Measurements from ENCODE around the gene DAPK2.
A peak's percentile ranks its signal among the peaks of the same experiment; 100 is the strongest.
"Not testable (repeated sequence)": the region's sequence is repeated elsewhere in the genome, so short reads cannot be mapped to it uniquely, and the experiment has no call there.

DAPK2 gene

DNA sequence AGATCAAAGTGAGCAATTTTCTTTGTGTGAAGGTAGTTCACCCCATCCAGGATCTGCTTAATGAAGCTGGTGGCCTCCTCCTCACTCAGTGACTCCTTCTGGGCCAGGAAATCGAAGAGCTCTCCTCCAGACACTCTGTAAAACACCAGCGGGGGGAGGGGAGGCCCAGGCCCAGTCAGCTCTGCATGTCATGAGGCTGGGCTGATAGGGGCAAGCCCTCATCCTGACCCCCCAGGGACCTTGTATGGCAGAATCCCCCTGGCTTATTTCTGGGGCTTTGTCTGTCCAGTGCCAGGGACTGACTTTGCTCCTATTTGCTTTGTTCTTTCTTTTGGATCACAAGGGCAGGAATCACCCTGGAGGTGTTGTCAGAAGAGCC lies 74.9 kb downstream of the DAPK2 start:
- H3K27ac Mint-ChIP-seq, result peak overlapping the region; percentile 98
- no peaks in the 10 kb centered on the region for H3K9me3 Mint-ChIP-seq
- peaks cover 18% of the 10 kb centered on the region for H3K36me3 Mint-ChIP-seq (ENCODE audit: low read depth)
- H3K27me3 Mint-ChIP-seq (ENCODE audit: low read depth), result no peaks in the 10 kb centered on the region
- H3K4me1 Mint-ChIP-seq (ENCODE audit: low read depth), result peaks cover 48% of the 10 kb centered on the region
- peak overlapping the region; percentile 74 for H3K4me3 Mint-ChIP-seq

DNA sequence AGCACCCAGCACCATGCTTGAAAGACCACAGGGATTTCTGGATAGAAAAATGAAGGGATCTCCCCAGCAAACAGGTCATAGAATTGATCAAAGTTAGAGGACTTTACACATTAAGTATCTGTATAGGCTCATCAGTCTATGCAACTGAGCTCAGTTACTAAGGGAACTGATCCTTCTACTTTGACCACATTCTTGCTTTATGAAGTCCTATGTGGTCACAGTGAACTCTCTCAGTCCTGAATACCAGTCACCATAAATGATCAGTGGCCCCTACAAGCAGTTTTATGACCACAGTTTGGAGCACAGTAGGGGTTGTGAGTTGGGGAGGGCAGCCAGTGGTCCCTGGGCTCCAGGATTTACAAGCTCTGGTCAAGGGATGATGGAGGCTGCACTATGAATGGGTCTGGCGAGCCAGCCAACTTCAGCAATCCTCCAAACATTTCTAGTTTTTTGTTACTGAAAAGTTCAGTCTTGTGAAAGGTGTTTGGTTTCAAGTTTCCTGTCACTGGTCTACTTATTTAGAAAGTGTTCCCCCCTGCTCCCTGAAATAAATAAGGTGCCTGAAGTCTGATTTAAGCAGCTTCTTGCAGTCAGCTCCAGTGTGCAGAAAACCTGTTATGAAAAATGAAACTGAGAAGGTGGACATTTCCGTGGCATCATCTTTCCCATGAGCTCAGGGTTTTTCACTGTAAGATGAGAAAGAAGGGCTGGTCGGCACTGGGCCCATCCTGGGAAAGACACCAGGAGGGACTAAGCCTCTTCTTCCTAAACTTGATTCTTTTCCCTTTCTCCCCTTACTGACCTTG lies 75.5 kb downstream of the DAPK2 start:
- peaks cover 23% of the 10 kb centered on the region for H3K36me3 Mint-ChIP-seq (ENCODE audit: low read depth)
- H3K4me1 Mint-ChIP-seq (ENCODE audit: low read depth), result peaks cover 48% of the 10 kb centered on the region
- peak overlapping the region; percentile 98 for H3K27ac Mint-ChIP-seq
- no peaks in the 10 kb centered on the region for H3K27me3 Mint-ChIP-seq (ENCODE audit: low read depth)
- peak overlapping the region; percentile 74 for H3K4me3 Mint-ChIP-seq
- H3K9me3 Mint-ChIP-seq, result peaks cover 4% of the 10 kb centered on the region

DNA sequence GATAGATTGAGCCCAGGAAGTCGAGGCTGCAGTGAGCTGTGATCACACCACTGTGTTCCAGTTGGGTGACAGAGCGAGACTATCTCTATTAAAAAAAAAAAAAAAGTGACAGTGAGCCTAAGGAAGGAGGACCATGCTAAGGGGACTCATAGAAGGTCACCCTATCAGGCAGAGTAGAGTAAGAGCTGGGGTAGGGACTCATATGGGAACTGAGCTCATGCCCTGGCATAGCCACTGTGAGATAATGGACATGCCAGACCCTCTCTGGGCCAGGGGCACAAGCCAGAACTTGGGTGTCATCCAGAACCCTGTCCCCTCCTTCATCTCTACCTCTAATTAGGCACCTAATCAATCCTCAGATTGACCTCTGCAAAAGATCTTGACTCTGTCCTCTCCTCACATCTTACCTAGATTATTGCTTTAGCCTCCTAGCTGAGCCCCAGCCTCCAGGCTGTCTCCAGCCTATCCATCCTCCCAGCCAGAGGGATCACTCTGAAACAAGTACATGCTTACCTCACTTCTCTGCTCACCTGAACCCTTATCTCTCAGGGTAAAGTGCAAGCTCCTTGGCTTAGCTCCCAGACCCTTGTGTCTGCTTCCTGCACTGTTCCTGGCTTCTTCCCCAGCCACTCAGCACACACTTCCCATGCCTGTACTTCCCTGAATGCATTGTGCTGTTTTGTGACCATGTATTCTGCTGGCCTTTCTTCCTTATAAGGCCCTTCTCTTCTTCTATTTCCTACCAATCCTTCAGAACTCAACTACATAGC lies 76.4 kb downstream of the DAPK2 start:
- Mint-ChIP-seq H3K4me3 (peak overlapping the region; percentile 43), H3K4me1 (ENCODE audit: low read depth) (peaks cover 48% of the 10 kb centered on the region), H3K36me3 (ENCODE audit: low read depth) (peaks cover 27% of the 10 kb centered on the region), H3K27me3 (ENCODE audit: low read depth) (no peaks in the 10 kb centered on the region), H3K9me3 (peaks cover 5% of the 10 kb centered on the region), H3K27ac (peak overlapping the region; percentile 98)

GRCh38 chr15:63968700-63969099 lies 77.6 kb downstream of the DAPK2 start:
- Mint-ChIP-seq H3K27me3 (ENCODE audit: low read depth) (peaks cover 2% of the 10 kb centered on the region), H3K9me3 (peaks cover 13% of the 10 kb centered on the region), H3K27ac (peak overlapping the region; percentile 64), H3K36me3 (ENCODE audit: low read depth) (peaks cover 32% of the 10 kb centered on the region), H3K4me1 (ENCODE audit: low read depth) (peaks cover 48% of the 10 kb centered on the region), H3K4me3 (peak overlapping the region; percentile 25)

GRCh38 chr15:63968122-63968524 lies 78.2 kb downstream of the DAPK2 start:
- H3K27ac Mint-ChIP-seq, result no peak overlapping the region
- H3K27me3 Mint-ChIP-seq (ENCODE audit: low read depth), result peaks cover 5% of the 10 kb centered on the region
- peaks cover 36% of the 10 kb centered on the region for H3K36me3 Mint-ChIP-seq (ENCODE audit: low read depth)
- H3K4me3 Mint-ChIP-seq, result no peak overlapping the region
- H3K4me1 Mint-ChIP-seq (ENCODE audit: low read depth), result peaks cover 45% of the 10 kb centered on the region
- peaks cover 17% of the 10 kb centered on the region for H3K9me3 Mint-ChIP-seq

- H3K27me3 Mint-ChIP-seq (ENCODE audit: low read depth), result peaks cover 5% of the 10 kb centered on the region
- H3K27ac Mint-ChIP-seq, result peak overlapping the region; percentile 16
- no peak overlapping the region for H3K4me3 Mint-ChIP-seq
- H3K36me3 Mint-ChIP-seq (ENCODE audit: low read depth), result peaks cover 36% of the 10 kb centered on the region
- H3K9me3 Mint-ChIP-seq, result peaks cover 17% of the 10 kb centered on the region
- peaks cover 44% of the 10 kb centered on the region for H3K4me1 Mint-ChIP-seq (ENCODE audit: low read depth)
Observed at GRCh38 chr15:63967616-63968015, 78.7 kb downstream of the DAPK2 start.

DNA sequence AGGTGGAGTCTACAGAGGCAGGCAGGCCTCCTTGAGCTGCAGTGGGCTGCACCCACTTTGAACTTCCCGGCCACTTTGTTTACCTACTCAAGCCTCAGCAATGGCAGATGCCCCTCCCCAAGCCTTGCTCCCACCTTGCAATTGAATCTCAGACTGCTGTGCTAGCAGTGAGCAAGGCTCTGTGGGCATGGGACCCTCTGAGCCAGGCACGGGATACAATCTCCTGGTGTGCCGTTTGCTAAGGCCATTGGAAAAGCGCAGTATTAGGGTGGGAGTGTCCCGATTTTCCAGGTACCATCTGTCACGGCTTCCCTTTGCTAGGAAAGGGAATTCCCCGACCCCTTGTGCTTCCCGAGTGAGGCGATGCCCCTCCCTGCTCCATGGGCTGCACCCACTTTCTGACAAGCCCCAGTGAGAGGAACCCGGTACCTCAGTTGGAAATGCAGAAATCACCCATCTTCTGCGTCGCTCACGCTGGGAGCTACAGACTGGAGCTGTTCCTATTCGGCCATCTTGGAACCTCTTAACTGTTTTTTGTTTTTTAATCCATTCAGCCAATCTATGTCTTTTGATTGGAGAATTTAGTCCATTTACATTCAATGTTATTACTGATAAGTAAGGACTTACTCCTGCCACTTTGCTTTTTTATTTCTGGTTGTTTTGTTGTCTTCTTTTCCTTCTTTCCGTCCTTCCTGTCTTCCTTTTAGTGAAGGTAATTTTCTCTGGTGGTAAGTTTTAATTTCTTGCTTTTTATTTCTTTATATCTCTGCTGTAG lies 83.2 kb downstream of the DAPK2 start:
- H3K27me3 Mint-ChIP-seq (ENCODE audit: low read depth), result peaks cover 31% of the 10 kb centered on the region
- H3K4me1 Mint-ChIP-seq (ENCODE audit: low read depth); H3K4me3 Mint-ChIP-seq; H3K27ac Mint-ChIP-seq: not testable (repeated sequence)
- H3K36me3 Mint-ChIP-seq (ENCODE audit: low read depth), result peaks cover 27% of the 10 kb centered on the region
- peaks cover 44% of the 10 kb centered on the region for H3K9me3 Mint-ChIP-seq

- Mint-ChIP-seq H3K4me1 (ENCODE audit: low read depth) (peaks cover 8% of the 10 kb centered on the region), H3K27ac (no peak overlapping the region), H3K9me3 (peaks cover 17% of the 10 kb centered on the region), H3K27me3 (ENCODE audit: low read depth) (peaks cover 26% of the 10 kb centered on the region), H3K36me3 (ENCODE audit: low read depth) (peaks cover 15% of the 10 kb centered on the region), H3K4me3 (no peak overlapping the region)
Observed at GRCh38 chr15:63953524-63953923, 92.8 kb downstream of the DAPK2 start.

DNA sequence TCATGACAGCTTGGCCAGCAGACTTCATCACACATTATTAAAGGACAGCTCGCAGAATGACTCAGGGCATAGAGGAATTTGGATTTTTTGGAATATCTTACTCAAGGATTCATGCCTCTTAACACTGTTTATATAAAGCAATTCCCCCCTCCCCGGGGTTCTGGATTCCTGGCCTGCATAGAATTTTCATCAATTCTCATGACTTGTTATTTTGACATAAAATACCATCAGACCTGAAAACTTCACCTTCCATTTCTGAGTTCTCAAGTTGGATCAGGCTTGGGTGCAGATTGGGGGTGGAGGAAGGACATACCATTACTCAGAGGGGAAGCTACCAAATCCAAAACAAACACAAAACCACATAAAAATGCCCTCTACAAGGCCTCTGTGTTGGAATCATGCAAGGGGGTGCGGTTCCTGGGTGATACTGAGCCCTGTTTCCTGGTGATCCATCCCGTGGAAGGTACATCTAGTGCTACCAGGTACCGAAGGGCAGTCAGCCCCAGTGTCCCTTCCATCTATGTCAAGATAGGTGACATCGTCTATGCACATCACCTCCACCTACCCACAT lies 95.3 kb downstream of the DAPK2 start:
- Mint-ChIP-seq H3K36me3 (ENCODE audit: low read depth) (peaks cover 11% of the 10 kb centered on the region), H3K9me3 (peaks cover 9% of the 10 kb centered on the region)

DNA sequence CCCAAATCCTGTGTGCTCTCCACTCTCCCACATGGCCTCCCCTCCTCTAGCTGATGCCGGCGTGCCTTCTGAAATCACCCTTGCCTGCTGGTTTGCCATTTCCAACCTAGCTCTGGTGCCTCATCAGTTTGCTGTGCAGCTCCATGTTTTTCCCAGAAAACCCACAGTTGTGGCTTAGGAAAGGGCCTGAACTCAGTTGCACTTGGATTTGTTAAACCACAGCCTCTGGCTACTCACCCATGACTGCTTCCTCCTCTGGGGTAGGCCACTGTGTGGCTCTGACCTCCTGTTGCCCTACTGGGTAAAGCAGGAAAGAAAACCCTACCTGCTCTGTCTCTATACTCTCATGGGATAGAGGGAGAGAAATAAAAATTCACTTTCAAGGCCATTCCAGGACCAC lies 97.3 kb downstream of the DAPK2 start:
- Mint-ChIP-seq H3K4me1 (ENCODE audit: low read depth) (peaks cover 15% of the 10 kb centered on the region), H3K27ac (no peak overlapping the region), H3K9me3 (no peaks in the 10 kb centered on the region), H3K27me3 (ENCODE audit: low read depth) (peaks cover under 1% of the 10 kb centered on the region), H3K36me3 (ENCODE audit: low read depth) (peaks cover 9% of the 10 kb centered on the region), H3K4me3 (no peak overlapping the region)

More for the DNA sequence above, 95.3 kb downstream of the DAPK2 start:
- Mint-ChIP-seq H3K4me3 (no peak overlapping the region), H3K4me1 (ENCODE audit: low read depth) (peaks cover 8% of the 10 kb centered on the region), H3K27me3 (ENCODE audit: low read depth) (peaks cover 19% of the 10 kb centered on the region), H3K27ac (no peak overlapping the region)

- Mint-ChIP-seq H3K4me1 (ENCODE audit: low read depth) (peaks cover 15% of the 10 kb centered on the region), H3K4me3 (no peak overlapping the region), H3K9me3 (no peaks in the 10 kb centered on the region), H3K36me3 (ENCODE audit: low read depth) (peaks cover 9% of the 10 kb centered on the region), H3K27me3 (ENCODE audit: low read depth) (no peaks in the 10 kb centered on the region), H3K27ac (no peak overlapping the region)
Observed at GRCh38 chr15:63948436-63948835, 97.8 kb downstream of the DAPK2 start.

- Mint-ChIP-seq H3K4me3 (no peak overlapping the region), H3K27me3 (ENCODE audit: low read depth) (no peaks in the 10 kb centered on the region), H3K9me3 (no peaks in the 10 kb centered on the region), H3K36me3 (ENCODE audit: low read depth) (peaks cover 10% of the 10 kb centered on the region), H3K27ac (peak overlapping the region; percentile 12), H3K4me1 (ENCODE audit: low read depth) (peaks cover 20% of the 10 kb centered on the region)
Observed at GRCh38 chr15:63947228-63947627, 99.1 kb downstream of the DAPK2 start.

GRCh38 chr15:63946524-63947065 lies 99.7 kb downstream of the DAPK2 start:
- Mint-ChIP-seq H3K4me1 (ENCODE audit: low read depth) (peaks cover 25% of the 10 kb centered on the region), H3K9me3 (no peaks in the 10 kb centered on the region), H3K4me3 (no peak overlapping the region), H3K27me3 (ENCODE audit: low read depth) (no peaks in the 10 kb centered on the region), H3K27ac (no peak overlapping the region), H3K36me3 (ENCODE audit: low read depth) (peaks cover 8% of the 10 kb centered on the region)

GRCh38 chr15:63945838-63946298 lies 100.4 kb downstream of the DAPK2 start:
- no peaks in the 10 kb centered on the region for H3K9me3 Mint-ChIP-seq
- H3K4me3 Mint-ChIP-seq, result no peak overlapping the region
- no peaks in the 10 kb centered on the region for H3K27me3 Mint-ChIP-seq (ENCODE audit: low read depth)
- no peak overlapping the region for H3K27ac Mint-ChIP-seq
- peaks cover 32% of the 10 kb centered on the region for H3K4me1 Mint-ChIP-seq (ENCODE audit: low read depth)
- H3K36me3 Mint-ChIP-seq (ENCODE audit: low read depth), result peaks cover 8% of the 10 kb centered on the region

Measured in T-helper 1 cell treated with Interleukin-12 subunit alpha and Interleukin-12 subunit beta and Interleukin-4 antibody, amounts not matched to agents 30 μg/mL and 1 μg/mL, for 36 hours (primary cell).